Measurements from ENCODE around the gene ARFGAP1. TPM values are rescaled to one million over a fixed set of nuclear protein-coding genes. Genes with fewer than 3 reads are reported as not detected.
A peak's percentile ranks its signal among the peaks of the same experiment; 100 is the strongest.

The ARFGAP1 gene
- polyA plus RNA-seq, 1 donor (not counting 4 experiments of a cell fraction or from before 2014, with no cell fraction given), result 31.5 TPM

GRCh38 chr20:63295846-63296245 lies 23.2 kb downstream of the ARFGAP1 start:
- H3K4me1 ChIP-seq (ENCODE audit: control insufficient read depth, extremely low read depth, insufficient read depth, low read length), result no peaks in the 10 kb centered on the region
- no peak for DNase-seq (ENCODE audit: low read depth, low spot score)
- no peaks in the 10 kb centered on the region for H3K9me1 ChIP-seq (ENCODE audit: control insufficient read depth, extremely low read depth, insufficient read depth, low read length)
- peaks cover 5% of the 10 kb centered on the region for H4K20me1 ChIP-seq (ENCODE audit: control insufficient read depth, extremely low read depth, insufficient read depth, low read length)
- no peak overlapping the region for H3K4me2 ChIP-seq (ENCODE audit: control insufficient read depth, extremely low read depth, insufficient read depth, low read depth, low read length)
- H3K27ac ChIP-seq (ENCODE audit: control insufficient read depth, insufficient read depth, low read length), result no peak overlapping the region
- H3K9ac ChIP-seq (ENCODE audit: control insufficient read depth, extremely low read depth, insufficient read depth, low read length), result no peak overlapping the region
- H2AFZ ChIP-seq (ENCODE audit: control insufficient read depth, low read length), result no peak overlapping the region
- dilution Hi-C loops (cut with MboI; ENCODE audit: extremely low pct_ligation_motif_present, low sequenced_read_pairs), result no loop called here
- H3K9me3 ChIP-seq (ENCODE audit: control insufficient read depth, low read depth, low read length), result no peaks in the 10 kb centered on the region
- no peak overlapping the region for H3K4me3 ChIP-seq (ENCODE audit: control insufficient read depth in 2 of 3, extremely low read depth in 1 of 3, insufficient read depth in 2 of 3, low read depth in 1 of 3, low read length in 3 of 3)
- peaks cover 26% of the 10 kb centered on the region for H3K27me3 ChIP-seq (ENCODE audit: control insufficient read depth, extremely low read depth, insufficient read depth, low read length)
- no peaks in the 10 kb centered on the region for H3K36me3 ChIP-seq (ENCODE audit: control insufficient read depth in 2 of 2, extremely low read depth in 1 of 2, insufficient read depth in 2 of 2, low read length in 2 of 2)
- TF ChIP-seq EZH2 (IDR thresholded peaks at IDR 0.05; ENCODE audit: low read length) (peak; percentile 62), CTCF (optimal IDR thresholded peaks at IDR 0.05 in 1 of 3, IDR thresholded peaks at IDR 0.05 in 1 of 3, conservative IDR thresholded peaks at IDR 0.05 in 1 of 3; ENCODE audit: extremely low read depth in 1 of 3, insufficient read depth in 2 of 3, low read length in 3 of 3) (no peak)
- FAIRE-seq, result no peak
- H3K79me2 ChIP-seq (ENCODE audit: control insufficient read depth, insufficient read depth, low read length), result no peaks in the 10 kb centered on the region

GRCh38 chr20:63296531-63297299 lies 24.1 kb downstream of the ARFGAP1 start:
- no peaks in the 10 kb centered on the region for H3K9me3 ChIP-seq (ENCODE audit: control insufficient read depth, low read depth, low read length)
- no peak overlapping the region for H2AFZ ChIP-seq (ENCODE audit: control insufficient read depth, low read length)
- peaks cover 26% of the 10 kb centered on the region for H3K27me3 ChIP-seq (ENCODE audit: control insufficient read depth, extremely low read depth, insufficient read depth, low read length)
- DNase-seq (ENCODE audit: low read depth, low spot score) (no peak), FAIRE-seq (no peak)
- peaks cover 4% of the 10 kb centered on the region for H4K20me1 ChIP-seq (ENCODE audit: control insufficient read depth, extremely low read depth, insufficient read depth, low read length)
- no peaks in the 10 kb centered on the region for H3K4me1 ChIP-seq (ENCODE audit: control insufficient read depth, extremely low read depth, insufficient read depth, low read length)
- no peaks in the 10 kb centered on the region for H3K36me3 ChIP-seq (ENCODE audit: control insufficient read depth in 2 of 2, extremely low read depth in 1 of 2, insufficient read depth in 2 of 2, low read length in 2 of 2)
- H3K79me2 ChIP-seq (ENCODE audit: control insufficient read depth, insufficient read depth, low read length), result no peaks in the 10 kb centered on the region
- H3K4me3 ChIP-seq (ENCODE audit: control insufficient read depth in 2 of 3, extremely low read depth in 1 of 3, insufficient read depth in 2 of 3, low read depth in 1 of 3, low read length in 3 of 3), result no peak overlapping the region
- H3K9ac ChIP-seq (ENCODE audit: control insufficient read depth, extremely low read depth, insufficient read depth, low read length), result no peak overlapping the region
- H3K9me1 ChIP-seq (ENCODE audit: control insufficient read depth, extremely low read depth, insufficient read depth, low read length), result no peaks in the 10 kb centered on the region
- no peak for TF ChIP-seq CTCF (optimal IDR thresholded peaks at IDR 0.05 in 1 of 3, IDR thresholded peaks at IDR 0.05 in 1 of 3, conservative IDR thresholded peaks at IDR 0.05 in 1 of 3; ENCODE audit: extremely low read depth in 1 of 3, insufficient read depth in 2 of 3, low read length in 3 of 3)
- no peak for TF ChIP-seq EZH2 (IDR thresholded peaks at IDR 0.05; ENCODE audit: low read length)
- H3K4me2 ChIP-seq (ENCODE audit: control insufficient read depth, extremely low read depth, insufficient read depth, low read depth, low read length), result no peak overlapping the region
- dilution Hi-C loops (cut with MboI; ENCODE audit: extremely low pct_ligation_motif_present, low sequenced_read_pairs), result no loop called here
- H3K27ac ChIP-seq (ENCODE audit: control insufficient read depth, insufficient read depth, low read length), result no peak overlapping the region
